Activated gamma-delta T cell treated with Interleukin-2 at 50 U/mL for 16 hours (primary cell): ENCODE data around the gene N4BP3.

ENCODE experiments used
- DNase-seq: peaks from one replicate; pipeline ENCODE4 v3.0.0-alpha.2; 2020

Gene N4BP3

DNA sequence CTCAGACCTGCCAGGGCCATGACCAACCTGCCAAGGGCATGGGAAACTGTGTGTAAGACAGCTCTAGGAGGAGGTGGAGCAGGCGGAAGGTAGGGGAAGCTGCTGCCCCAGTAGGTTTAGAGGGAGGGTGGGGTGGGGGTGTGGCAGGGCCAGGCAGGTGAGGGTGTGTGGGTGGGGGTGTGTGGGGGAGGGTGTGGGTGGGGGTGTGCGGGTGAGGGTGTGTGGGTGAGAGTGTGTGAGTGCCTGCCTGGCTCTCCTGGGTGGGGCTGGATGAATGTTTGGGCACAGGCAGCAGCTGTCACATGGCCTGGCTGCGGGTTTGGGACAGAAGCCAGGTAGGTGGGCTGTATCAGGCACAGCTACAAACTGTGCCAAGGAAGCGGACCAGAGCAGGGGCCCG, 8.8 kb upstream of the N4BP3 start:
- no peak for DNase-seq

DNA sequence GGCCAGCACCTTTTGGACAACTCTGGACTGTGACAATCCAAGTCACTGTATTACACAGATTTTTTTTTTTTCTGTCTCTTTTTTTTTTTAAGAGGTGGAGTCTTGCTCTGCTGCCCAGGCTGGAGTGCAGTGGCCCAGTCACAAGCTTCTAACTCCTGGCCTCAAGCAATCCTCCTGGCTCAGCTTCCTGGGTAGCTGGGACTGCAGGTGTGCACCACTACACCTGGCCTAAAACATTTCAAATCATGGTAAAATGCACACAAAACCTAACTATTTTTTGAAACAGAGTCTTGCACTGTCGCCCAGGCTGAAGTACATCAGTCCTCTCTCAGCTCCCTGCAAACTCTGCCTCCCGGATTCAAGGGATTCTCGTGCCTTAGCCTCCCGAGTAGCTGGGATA, 7.2 kb upstream of the N4BP3 start:
- no peak for DNase-seq

DNA sequence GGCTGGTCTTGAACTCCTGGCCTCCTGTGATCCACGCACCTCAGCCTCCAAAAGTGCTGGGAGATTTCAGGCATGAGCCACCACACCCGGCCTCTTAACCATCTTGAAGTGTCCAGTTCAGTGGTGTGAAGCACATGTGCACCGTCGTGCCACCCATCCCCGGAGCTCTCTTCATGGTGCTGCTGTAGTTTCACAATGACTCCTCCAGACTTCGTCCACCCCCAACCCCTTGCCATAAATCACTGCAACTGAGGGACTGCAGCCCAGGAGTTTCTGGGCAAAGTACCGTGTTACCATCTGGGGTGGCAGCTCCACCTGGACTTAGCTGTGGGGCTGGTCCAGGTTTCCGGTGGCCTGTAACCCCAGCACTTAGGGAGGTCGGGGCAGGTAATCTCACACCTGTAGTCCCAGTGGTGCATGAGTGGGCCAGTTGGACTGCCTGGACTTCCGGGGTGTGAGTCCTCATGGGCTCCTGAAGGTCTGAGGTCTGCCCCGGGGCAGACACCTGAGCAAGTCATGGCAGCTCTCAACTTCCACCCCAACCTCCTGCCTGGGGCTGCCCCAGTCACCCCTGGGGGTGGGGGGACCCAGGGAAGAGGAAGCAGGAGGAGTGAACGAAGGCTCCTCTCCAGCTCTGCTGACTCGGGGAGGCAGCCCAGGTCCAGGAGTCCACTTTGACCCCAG, 6.6 kb upstream of the N4BP3 start:
- DNase-seq: no peak

DNA sequence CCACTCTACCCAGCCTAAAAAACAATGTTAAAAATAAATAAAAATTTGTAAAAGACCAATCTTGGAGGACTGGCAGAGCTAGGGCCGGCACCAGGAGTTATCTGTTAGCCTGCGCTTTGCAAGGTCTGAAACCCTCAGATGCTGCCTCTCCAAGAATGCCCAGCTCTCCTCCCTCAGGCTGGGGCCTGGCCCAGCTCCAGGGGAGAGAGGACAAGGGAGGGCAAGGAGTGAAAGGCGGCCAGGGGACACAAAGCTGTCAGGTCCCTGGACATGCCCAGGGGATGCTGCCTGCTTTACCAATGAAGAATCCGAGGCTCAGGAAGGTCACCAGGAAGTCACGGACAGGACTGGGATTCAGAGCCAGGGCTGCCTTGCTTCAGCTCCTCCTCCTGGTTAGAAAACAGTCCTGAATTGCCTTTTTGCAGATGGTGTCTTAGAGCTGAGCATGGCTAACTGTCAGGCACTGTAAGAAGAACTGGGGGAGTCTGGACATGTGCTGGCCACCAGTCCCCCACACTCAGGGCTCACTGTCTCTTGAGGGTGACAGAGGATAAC, 5.5 kb upstream of the N4BP3 start:
- no peak for DNase-seq

DNA sequence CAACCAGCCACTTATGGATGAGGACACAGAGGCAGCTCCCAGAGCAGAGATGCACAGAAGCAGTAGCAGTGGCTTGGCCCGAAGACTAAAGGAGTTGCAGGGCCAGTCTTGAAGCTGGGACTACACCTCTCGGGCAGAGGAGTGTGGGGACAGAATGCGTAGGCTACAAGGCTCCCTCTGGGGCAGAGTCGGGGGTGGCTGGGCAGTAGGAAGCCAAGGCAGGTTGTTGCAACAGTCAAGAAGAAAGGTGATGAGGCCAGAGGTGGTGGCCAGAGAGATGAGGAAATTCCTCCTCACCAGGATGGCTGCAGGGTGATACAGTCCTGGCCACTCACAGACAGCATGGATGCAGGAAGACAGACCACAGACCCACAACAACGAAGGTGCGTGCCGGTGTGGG, 4.9 kb upstream of the N4BP3 start:
- DNase-seq: no peak

DNA sequence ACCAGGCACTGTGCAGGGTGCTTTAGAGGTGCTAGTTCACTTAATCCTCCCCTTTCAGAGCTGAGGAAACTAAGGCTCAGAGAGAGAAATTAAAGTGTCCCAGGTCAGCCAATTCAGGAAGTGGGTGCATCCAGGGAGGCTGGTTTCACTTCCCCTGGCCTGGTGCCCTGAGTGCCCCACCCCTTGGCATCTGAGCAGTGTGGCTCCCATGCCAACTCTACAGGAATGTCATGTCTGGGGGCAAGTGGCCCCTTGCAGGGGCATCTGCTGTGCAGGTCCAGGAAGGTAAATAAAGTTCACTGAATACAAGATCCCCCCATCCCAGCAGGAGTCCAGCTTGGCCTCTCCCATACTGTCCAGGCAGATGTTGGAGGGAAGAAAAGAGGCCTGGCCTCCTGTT, 4.4 kb upstream of the N4BP3 start:
- DNase-seq: no peak

DNA sequence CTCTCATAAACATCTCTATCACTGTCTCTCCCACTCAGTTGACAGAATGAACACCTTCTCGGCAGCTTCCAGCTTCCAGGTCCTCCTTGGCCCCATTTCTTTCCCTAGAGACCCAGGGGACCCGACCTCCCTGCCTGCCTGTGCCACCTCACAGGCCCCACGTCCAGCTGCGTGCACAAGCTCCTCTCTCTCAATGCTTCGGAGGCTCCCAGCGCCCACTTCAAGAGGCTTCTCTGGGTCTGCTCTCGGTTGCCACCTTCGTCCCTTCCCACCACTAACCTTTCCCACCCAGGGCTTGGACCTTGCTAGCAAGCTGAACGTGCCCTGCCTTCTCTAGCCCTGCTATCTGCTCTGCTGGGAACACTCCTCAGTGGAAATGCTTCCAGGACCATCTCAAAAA, 2.8 kb upstream of the N4BP3 start:
- DNase-seq: no peak

DNA sequence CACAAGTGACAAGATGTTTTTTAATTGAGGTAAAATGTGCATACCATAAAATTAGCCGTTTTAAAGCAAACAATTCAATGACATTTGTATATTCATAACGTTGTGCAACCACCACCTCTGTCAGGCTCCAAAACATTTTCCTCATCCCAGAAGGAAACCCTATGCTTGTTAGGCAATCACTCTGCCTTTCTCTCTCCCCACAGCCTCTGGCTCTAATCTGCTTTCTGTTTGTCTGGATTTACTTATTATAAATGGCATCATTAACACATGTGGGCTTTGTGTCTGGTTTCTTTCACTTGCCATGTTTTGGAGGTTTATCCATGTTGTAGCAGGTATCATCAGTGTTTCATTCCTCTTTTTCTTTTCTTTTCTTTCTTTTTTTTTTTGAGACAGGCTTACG, 1.4 kb upstream of the N4BP3 start:
- no peak for DNase-seq

DNA sequence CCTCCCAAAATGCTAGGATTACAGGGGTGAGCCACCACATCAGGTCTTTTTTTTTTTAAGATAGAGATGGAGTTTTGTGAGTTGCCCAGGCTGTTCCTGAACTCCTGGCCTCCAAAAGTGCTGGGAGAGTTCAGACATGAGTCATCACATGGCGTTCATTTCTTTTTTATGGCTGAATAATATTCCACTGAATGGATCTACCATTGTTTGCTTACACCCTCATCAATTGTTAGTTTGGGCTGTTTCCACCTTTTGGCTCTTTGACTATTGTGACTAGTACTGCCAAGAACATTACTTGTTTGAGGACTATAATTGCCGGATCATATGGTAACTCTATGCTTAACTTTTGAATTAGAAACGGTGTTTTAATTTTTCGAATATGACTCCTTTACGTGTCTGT, 787 bp upstream of the N4BP3 start:
- no peak for DNase-seq

DNA sequence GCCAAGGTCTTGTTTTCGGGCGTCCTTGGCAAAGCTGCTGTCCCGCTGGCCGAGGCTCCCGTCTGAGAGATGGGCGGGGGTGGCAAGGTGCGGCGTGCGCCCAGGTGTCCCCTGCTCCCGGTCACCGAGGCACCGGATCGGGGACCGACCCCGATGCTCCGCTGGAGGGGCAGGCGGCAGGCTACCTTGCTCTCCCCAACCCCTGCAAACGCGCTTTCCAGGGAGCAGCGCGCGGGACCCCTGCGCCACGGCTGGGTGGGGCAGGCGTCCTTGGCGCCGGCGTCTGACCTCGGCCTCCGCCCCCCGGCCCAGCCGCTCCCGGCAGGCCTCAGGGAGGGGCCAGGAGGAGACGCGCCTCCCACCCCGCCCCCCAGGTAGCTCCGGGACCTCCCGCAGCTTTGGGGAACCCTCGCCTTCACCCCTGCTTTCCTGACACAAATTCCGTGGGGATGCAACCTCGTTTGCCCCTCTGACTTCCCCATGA, 551 bp downstream of the N4BP3 start:
- no peak for DNase-seq

DNA sequence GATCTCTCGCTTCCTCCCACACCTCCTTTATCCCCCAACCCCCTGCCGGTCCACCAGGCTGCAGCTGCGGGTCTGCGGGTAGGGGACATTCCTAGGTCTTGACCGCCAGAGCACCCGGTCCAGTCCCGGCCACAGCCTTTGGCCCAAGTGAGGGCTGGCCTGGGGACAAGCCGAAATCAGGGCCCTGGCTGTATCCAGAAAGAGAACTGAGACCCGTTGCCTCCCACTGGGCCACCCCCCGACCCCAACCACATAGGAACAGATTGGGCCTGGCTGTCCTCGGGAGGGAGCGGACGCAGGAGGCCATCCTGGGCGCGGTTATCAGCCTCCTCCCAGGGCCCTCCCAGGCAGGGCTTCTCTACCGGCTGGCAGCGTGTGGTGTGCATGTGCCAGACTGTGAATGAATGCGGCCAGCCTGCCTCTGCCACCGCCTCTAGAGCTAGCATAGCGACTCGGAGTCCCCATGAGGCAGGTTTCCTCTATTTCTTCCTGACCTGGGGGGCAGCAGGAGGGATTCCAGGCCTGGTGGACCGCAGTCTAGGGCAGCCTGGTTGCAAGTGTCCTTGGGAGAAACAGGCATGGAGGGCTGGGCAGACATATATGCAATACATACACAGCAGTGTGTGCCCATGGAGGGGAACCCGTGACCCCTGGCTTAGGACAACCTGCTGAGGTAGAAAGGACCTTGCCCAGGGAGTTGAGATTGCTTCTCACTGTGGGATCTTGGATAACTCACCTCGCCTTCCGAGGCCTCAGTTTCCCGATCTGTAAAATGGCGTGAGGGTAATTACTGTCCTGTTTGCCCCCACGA, 1.2 kb downstream of the N4BP3 start:
- peak; percentile 66 for DNase-seq

DNA sequence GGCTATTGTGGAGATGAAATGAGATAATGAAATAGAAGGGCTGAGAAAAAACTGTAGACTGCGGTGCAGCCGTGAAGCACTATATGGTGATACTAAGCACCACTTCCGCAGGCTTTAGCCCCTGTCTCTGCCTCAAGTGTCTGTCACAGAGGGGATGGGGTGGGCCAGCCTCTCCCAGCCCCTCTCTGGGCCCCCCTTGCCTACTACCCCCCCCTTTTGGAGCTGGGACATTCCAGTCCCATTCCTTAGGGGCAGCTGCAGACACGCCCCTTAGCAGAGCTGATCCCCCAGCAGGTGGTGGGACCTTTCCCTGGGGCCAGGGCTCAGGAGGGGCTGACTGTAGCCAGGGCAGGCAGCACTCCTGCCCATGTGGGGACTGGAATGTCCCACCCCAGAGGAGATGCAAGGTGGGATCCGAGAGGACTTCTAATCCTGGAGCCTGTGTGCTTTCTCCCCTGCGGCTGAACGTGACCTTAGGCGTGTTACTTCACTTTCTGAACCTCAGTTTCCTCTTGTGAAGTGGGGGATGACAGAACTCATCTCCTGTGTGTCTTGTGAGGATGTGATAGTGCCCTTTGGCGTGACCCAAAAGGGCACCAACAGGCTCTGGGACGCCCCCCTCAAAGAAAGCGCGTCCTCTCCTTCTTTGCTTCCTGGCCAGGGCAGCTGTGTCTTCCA, 1.9 kb downstream of the N4BP3 start:
- DNase-seq: peak; percentile 38

DNA sequence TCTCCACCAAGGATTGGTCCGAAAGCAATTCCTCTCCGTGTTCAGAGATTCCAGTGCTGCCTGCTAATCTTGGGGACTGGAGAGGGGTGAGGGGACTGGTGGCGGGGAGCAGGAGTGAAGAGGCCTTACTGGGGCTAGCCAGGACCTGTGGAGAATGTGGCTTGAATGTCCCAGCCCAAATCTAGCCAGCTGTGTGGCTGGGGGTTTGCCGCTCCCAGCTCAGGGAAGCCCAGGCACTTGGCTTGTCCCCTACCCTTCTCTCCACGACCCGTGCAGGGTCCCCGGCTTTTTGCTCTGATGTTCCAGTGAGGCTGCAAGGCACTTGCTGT, 2.4 kb downstream of the N4BP3 start:
- DNase-seq: no peak

DNA sequence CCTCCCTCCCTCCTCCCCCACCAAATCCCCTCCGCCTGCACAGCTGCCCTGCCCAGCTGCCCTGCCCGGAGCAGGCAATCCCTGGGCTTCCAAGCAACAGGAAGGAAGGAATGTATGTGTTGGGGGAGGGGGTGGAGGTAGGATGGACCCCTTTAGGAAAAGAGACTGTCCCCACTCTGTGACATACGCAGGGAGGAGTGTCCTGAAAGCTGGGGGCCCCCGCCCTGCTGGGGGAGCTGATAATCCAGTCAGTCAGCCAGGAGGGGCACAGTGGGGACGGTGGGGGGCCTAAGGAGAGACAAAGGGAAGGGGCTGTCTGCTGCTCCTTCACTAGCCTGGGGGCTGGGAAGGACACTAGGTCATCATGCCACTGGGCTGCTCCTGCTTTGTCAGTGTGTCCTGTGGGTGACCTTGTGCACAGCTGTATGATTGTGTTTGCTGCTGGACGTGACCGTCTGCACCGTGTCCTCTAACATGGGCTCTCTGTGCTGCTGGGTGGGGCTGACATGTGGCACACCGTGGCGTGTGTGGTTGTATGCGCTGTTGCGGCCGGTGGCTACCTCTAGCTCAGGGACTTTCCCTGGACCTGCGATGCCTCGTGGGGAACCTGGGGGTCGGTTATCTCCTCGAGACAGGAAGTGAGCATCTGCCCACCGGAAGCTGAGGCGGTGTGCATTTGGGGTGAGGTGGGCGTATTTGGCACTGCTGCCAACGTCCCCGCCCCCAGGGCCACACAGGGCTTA, 3.0 kb downstream of the N4BP3 start:
- peak; percentile 86 for DNase-seq

DNA sequence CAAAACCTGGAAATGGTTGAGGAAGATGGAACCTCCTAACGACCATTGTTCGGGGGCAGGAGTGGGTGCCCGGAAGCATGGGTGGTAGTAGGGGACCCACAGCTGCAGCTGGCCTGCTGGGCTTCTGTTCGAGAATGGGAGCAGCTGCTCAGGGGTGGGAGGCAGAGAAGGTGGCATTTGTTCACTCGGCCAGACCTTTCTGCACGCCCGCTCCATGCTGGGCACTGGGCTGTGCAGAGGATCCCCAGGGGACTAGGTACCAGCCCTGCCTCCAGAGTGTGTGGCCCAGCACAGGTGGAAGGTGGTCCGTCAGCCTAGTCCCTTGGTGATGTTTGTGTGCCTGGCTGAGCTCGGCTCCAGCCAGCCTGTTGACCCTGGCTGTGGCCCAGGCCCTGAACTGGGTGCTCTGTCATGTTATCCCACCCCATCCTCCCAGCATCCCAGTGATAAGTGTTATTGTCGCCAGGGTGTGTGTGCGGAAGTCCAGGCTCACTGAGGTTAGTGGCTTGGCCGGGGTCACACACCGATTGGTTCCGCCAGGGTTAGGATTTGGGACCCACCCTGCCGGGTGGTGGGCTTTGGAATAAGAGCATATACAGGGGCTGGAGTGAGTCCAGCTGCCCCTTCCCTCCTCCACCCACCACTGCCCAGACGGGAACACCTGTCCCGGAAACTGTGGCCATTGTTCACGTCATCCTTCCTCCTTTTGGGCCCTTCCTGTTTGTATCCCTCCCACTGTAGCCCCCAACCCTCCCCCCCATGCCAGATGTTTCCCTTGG, 4.8 kb downstream of the N4BP3 start:
- no peak for DNase-seq

DNA sequence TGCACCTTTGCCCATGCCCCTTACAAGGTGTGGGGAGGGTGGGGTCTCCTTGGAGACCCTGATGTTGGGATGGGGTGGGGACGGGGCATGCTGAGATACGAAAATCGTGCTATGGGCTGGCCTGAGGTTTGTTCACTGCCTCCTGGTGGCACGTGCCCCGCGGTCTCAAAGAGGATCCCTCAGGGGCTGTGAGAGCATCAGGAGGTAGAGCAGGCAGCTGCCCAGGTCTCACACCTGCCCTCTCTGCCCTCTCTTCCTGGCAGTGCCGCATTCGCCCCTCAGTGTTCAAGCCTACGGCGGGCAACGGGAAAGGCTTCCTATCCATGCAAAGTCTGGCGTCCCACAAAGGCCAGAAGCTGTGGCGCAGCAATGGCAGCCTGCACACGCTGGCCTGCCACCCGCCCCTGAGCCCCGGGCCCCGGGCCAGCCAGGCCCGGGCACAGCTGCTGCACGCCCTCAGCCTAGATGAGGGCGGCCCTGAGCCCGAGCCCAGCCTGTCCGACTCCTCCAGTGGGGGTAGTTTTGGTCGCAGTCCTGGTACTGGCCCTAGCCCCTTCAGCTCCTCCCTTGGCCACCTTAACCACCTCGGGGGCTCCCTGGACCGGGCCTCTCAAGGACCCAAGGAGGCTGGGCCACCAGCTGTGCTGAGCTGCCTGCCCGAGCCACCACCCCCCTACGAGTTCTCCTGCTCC, 6.7 kb downstream of the N4BP3 start:
- DNase-seq: no peak

DNA sequence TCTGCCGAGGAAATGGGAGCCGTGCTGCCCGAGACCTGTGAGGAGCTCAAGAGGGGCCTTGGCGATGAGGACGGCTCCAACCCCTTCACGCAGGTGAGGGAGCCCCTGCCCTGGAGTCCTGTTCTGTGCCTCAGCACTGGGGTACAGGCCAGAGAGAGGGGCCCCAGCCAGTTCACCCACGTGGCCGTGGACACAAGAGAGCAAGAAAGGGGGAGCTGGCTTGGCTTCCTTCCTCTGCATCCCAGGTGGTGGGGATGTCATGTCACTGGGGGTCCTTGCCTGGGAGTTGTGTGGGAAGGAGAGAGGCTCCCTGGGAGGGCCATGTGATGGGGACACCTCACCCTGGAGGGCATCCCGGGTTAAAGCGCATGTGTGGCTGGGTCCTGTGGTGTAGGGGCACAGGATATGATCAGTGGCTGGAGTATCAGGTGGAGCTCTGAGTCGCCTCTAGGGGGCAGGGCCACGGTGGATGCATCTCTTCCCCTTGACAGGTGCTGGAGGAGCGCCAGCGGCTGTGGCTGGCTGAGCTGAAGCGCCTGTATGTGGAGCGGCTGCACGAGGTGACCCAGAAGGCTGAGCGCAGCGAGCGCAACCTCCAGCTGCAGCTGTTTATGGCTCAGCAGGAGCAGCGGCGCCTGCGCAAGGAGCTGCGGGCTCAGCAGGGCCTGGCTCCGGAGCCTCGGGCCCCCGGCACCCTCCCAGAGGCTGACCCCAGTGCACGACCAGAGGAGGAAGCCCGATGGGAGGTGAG, 7.5 kb downstream of the N4BP3 start:
- DNase-seq: peak; percentile 85

DNA sequence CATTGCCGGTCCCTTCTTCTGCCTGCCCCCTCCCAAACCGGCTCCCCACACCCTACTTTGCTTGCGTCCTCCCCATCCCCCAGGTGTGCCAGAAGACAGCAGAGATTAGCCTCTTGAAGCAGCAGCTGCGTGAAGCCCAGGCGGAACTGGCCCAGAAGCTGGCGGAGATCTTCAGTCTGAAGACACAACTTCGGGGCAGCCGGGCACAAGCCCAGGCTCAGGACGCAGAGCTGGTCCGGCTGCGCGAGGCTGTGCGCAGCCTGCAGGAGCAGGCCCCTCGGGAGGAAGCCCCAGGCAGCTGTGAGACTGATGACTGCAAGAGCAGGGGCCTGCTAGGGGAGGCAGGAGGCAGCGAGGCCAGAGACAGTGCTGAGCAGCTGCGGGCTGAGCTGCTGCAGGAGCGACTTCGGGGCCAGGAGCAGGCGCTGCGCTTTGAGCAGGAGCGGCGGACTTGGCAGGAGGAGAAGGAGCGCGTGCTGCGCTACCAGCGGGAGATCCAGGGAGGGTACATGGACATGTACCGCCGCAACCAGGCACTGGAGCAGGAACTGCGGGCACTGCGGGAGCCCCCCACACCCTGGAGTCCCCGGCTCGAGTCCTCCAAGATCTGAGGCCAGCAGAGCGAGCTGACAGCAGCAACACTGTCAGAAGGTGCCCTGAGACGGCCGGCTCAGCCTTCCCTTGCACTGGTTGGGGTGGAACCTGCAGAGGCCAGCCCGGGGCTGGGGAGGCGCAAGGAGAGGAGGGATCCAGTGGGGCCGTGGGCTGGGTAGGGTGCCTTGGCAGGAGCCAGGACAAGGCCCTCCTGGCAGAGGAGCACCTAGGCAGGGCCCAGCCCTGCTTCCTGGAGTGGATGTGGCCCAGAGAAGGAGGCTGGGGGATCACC, 8.3 kb downstream of the N4BP3 start:
- no peak for DNase-seq

DNA sequence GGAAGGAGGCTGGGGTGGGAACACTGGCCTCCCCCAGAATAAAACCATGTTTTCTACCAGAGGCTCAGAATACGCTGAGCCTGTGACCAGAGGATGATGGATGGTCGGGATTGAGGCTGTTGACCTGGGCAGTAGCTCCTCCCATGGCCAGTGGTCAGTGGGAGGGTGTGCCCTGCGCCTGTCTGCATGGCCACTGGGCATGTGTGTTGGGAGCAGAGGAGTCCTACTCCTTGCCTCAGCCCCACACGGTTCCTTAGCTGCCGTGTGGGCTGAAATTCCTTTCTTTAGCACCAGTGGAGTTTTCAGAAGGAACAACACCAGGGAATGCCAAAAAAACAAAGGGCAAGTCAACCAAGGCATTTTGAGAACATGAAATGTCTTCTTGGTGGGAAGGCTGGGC, 9.0 kb downstream of the N4BP3 start:
- no peak for DNase-seq
